ENCODE measurements around the gene PFKFB3.
"Not testable (repeated sequence)": the region's sequence is repeated elsewhere in the genome, so short reads cannot be mapped to it uniquely, and the experiment has no call there.

Gene PFKFB3

GRCh38 chr10:6202098-6202683 lies 541 bp upstream of the PFKFB3 start:
- H3K4me1 ChIP-seq (ENCODE audit: insufficient read depth, low read length), result no peaks in the 10 kb centered on the region; the same call in 1 of the 2 replicates
- H3K9me3 ChIP-seq (ENCODE audit: control insufficient read depth, insufficient read depth, low read length), result no peaks in the 10 kb centered on the region
- H3K36me3 ChIP-seq (ENCODE audit: insufficient read depth, low read length), result no peaks in the 10 kb centered on the region
- peak overlapping the region; percentile 79 for H3K9ac ChIP-seq (ENCODE audit: low read depth, low read length)

- no peaks in the 10 kb centered on the region for H3K36me3 ChIP-seq (ENCODE audit: insufficient read depth, low read length)
- H3K4me1 ChIP-seq (ENCODE audit: insufficient read depth, low read length), result no peaks in the 10 kb centered on the region; the same call in 1 of the 2 replicates
- H3K9ac ChIP-seq (ENCODE audit: low read depth, low read length), result peak overlapping the region; percentile 79
- H3K9me3 ChIP-seq (ENCODE audit: control insufficient read depth, insufficient read depth, low read length), result no peaks in the 10 kb centered on the region
Measured at GRCh38 chr10:6203331-6204062, 765 bp downstream of the PFKFB3 start.

DNA sequence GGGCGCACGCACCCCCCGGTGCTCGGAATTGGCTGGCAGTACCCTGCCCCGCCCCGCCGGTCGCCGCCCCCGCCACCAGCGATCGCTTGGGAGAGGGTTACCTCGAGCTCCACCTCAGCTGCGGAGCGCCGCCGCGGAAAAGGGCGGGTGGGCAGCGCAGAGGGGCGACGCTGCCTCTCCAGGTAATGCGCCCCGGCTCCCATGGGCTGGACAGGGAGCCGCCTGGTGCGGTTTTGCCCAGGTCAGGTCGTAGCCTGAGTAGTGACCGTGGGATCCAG lies 1.3 kb downstream of the PFKFB3 start:
- peak overlapping the region; percentile 79 for H3K9ac ChIP-seq (ENCODE audit: low read depth, low read length)
- H3K9me3 ChIP-seq (ENCODE audit: control insufficient read depth, insufficient read depth, low read length), result no peaks in the 10 kb centered on the region
- H3K36me3 ChIP-seq (ENCODE audit: insufficient read depth, low read length), result no peaks in the 10 kb centered on the region
- H3K4me1 ChIP-seq (ENCODE audit: insufficient read depth, low read length), result no peaks in the 10 kb centered on the region; the same call in 1 of the 2 replicates

GRCh38 chr10:6204341-6205191 lies 1.8 kb downstream of the PFKFB3 start:
- H3K9ac ChIP-seq (ENCODE audit: low read depth, low read length), result peak overlapping the region; percentile 79
- H3K9me3 ChIP-seq (ENCODE audit: control insufficient read depth, insufficient read depth, low read length), result no peaks in the 10 kb centered on the region
- no peaks in the 10 kb centered on the region; the same call in 1 of the 2 replicates for H3K4me1 ChIP-seq (ENCODE audit: insufficient read depth, low read length)
- no peaks in the 10 kb centered on the region for H3K36me3 ChIP-seq (ENCODE audit: insufficient read depth, low read length)

DNA sequence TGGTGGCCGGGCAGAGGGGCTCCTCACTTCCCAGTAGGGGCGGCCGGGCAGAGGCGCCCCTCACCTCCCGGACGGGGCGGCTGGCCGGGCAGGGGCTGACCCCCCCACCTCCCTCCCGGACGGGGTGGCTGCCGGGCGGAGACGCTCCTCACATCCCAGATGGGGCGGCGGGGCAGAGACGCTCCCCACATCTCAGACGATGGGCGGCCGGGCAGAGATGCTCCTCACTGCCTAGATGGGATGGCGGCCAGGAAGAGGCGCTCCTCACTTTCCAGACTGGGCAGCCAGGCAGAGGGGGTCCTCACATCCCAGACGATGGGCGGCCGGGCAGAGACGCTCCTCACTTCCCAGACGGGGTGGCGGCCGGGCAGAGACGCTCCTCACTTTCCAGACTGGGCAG lies 3.8 kb downstream of the PFKFB3 start:
- H3K4me1 ChIP-seq (ENCODE audit: insufficient read depth, low read length); H3K36me3 ChIP-seq (ENCODE audit: insufficient read depth, low read length); H3K9ac ChIP-seq (ENCODE audit: low read depth, low read length); H3K9me3 ChIP-seq (ENCODE audit: control insufficient read depth, insufficient read depth, low read length): not testable (repeated sequence)

DNA sequence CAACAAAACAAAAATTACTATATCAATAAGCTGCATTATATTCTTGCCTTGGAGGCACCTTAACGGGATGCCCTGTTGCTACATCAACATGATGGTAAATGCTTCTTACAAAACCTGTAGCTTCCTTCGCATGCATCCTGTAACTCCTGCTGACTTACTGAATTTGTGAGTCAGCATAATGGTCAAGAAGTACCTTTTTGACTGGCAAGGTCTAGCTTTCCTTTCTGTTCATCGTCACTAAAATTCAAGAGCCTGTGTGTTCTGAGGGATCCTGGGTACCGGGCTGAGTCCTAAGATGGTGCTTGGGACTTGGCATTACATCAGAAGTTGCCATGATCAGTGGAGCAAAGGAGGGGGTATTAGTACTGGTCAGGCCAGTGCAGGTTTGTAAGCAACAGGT lies 4.9 kb downstream of the PFKFB3 start:
- Histone ChIP-seq H3K4me1 (ENCODE audit: insufficient read depth, low read length) (peaks cover 12% of the 10 kb centered on the region), H3K36me3 (ENCODE audit: insufficient read depth, low read length) (no peaks in the 10 kb centered on the region), H3K9ac (ENCODE audit: low read depth, low read length) (no peak overlapping the region), H3K9me3 (ENCODE audit: control insufficient read depth, insufficient read depth, low read length) (no peaks in the 10 kb centered on the region)

GRCh38 chr10:6208799-6209235 lies 6.1 kb downstream of the PFKFB3 start:
- Histone ChIP-seq H3K4me1 (ENCODE audit: insufficient read depth, low read length) (peaks cover 12% of the 10 kb centered on the region), H3K36me3 (ENCODE audit: insufficient read depth, low read length) (peaks cover 4% of the 10 kb centered on the region), H3K9ac (ENCODE audit: low read depth, low read length) (no peak overlapping the region), H3K9me3 (ENCODE audit: control insufficient read depth, insufficient read depth, low read length) (no peaks in the 10 kb centered on the region)

- Histone ChIP-seq H3K36me3 (ENCODE audit: insufficient read depth, low read length) (peaks cover 11% of the 10 kb centered on the region), H3K9ac (ENCODE audit: low read depth, low read length) (no peak overlapping the region), H3K4me1 (ENCODE audit: insufficient read depth, low read length) (peaks cover 12% of the 10 kb centered on the region), H3K9me3 (ENCODE audit: control insufficient read depth, insufficient read depth, low read length) (no peaks in the 10 kb centered on the region)
Measured at GRCh38 chr10:6211341-6211670, 8.6 kb downstream of the PFKFB3 start.

DNA sequence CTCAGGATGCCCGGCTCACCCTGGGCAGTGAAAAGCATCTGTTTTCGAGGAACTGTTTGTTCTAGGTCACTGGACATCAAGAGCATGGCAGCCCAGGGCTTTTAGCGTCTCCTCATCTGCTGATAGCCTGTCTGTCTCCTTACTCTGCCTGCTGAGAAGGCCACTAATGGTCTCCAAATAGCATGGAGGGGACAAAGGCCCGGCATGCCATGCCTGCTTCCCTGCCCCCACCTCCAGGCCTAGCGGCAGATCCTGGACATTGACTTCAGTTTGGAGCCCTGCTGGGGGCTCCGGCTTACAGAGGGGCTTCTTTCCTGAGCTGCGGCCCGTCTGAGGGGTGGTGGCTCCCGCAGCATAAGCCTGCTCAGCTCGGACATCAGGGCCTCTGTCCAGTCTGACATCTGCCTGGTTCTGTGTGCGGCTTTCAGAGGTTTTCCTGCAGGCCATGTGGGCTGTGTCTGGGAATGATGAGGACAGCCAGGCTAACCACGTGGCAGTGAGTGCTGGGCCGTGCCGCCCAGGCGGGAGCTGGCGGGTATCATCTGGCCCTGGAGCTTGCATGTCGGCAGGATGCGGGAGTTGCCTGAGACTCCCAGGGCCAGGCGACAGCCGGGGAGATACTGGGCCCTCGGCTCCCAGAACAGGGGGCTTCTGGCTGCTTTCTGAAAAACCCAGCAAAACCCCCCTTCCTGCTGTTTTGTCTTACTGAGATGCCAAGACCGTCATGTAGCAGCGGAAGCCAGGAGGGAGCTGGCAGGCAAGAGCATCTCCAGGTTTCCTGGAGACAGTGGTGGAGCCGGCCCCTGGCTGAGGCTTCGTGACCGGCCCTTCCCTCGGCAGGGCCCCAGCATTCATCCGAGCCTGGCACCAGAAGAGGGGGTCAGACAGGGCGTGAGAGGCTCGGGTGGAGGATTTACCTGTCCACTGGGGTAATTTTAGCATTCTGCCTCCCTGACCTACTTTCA lies 9.2 kb downstream of the PFKFB3 start:
- Histone ChIP-seq H3K36me3 (ENCODE audit: insufficient read depth, low read length) (peaks cover 14% of the 10 kb centered on the region), H3K4me1 (ENCODE audit: insufficient read depth, low read length) (peaks cover 12% of the 10 kb centered on the region), H3K9ac (ENCODE audit: low read depth, low read length) (no peak overlapping the region), H3K9me3 (ENCODE audit: control insufficient read depth, insufficient read depth, low read length) (no peaks in the 10 kb centered on the region)

- Histone ChIP-seq H3K9me3 (ENCODE audit: control insufficient read depth, insufficient read depth, low read length) (no peaks in the 10 kb centered on the region), H3K9ac (ENCODE audit: low read depth, low read length) (no peak overlapping the region), H3K4me1 (ENCODE audit: insufficient read depth, low read length) (peaks cover 12% of the 10 kb centered on the region), H3K36me3 (ENCODE audit: insufficient read depth, low read length) (peaks cover 16% of the 10 kb centered on the region)
Measured at GRCh38 chr10:6212806-6213205, 10.1 kb downstream of the PFKFB3 start.

- peaks cover 19% of the 10 kb centered on the region for H3K36me3 ChIP-seq (ENCODE audit: insufficient read depth, low read length)
- H3K9me3 ChIP-seq (ENCODE audit: control insufficient read depth, insufficient read depth, low read length), result no peaks in the 10 kb centered on the region
- H3K4me1 ChIP-seq (ENCODE audit: insufficient read depth, low read length), result peaks cover 12% of the 10 kb centered on the region
- H3K9ac ChIP-seq (ENCODE audit: low read depth, low read length), result no peak overlapping the region
Measured at GRCh38 chr10:6213257-6213905, 10.6 kb downstream of the PFKFB3 start.

DNA sequence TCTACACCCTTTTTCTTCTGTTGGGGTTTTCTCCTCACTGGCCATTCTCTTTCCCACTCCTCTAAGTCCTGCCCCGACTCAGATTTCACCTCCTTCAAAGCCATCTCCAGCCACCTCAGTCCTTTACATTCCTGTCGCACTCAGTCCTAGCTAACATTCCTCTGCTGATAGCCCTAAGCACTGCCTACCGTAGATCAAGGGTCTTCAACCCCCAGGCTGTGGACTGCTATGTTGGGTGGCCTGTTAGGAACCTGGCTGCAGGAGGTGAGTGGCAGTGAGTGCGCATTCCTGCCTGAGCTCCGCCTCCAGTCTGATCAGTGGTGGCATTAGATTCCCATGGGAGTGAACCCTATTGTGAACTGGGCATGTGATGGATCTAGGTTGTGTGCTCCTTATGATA lies 11.2 kb downstream of the PFKFB3 start:
- H3K4me1 ChIP-seq (ENCODE audit: insufficient read depth, low read length), result peaks cover 12% of the 10 kb centered on the region
- no peaks in the 10 kb centered on the region for H3K9me3 ChIP-seq (ENCODE audit: control insufficient read depth, insufficient read depth, low read length)

GRCh38 chr10:6214612-6215011 lies 11.9 kb downstream of the PFKFB3 start:
- H3K4me1 ChIP-seq (ENCODE audit: insufficient read depth, low read length), result peaks cover 16% of the 10 kb centered on the region
- H3K9me3 ChIP-seq (ENCODE audit: control insufficient read depth, insufficient read depth, low read length), result no peaks in the 10 kb centered on the region
- peaks cover 28% of the 10 kb centered on the region for H3K36me3 ChIP-seq (ENCODE audit: insufficient read depth, low read length)
- no peak overlapping the region for H3K9ac ChIP-seq (ENCODE audit: low read depth, low read length)

More for the DNA sequence above, 11.2 kb downstream of the PFKFB3 start:
- Histone ChIP-seq H3K36me3 (ENCODE audit: insufficient read depth, low read length) (peaks cover 21% of the 10 kb centered on the region), H3K9ac (ENCODE audit: low read depth, low read length) (no peak overlapping the region)
